ENCODE results near the gene TENT4B.
"Not testable (repeated sequence)": the region's sequence is repeated elsewhere in the genome, so short reads cannot be mapped to it uniquely, and the experiment has no call there.

Gene TENT4B

DNA sequence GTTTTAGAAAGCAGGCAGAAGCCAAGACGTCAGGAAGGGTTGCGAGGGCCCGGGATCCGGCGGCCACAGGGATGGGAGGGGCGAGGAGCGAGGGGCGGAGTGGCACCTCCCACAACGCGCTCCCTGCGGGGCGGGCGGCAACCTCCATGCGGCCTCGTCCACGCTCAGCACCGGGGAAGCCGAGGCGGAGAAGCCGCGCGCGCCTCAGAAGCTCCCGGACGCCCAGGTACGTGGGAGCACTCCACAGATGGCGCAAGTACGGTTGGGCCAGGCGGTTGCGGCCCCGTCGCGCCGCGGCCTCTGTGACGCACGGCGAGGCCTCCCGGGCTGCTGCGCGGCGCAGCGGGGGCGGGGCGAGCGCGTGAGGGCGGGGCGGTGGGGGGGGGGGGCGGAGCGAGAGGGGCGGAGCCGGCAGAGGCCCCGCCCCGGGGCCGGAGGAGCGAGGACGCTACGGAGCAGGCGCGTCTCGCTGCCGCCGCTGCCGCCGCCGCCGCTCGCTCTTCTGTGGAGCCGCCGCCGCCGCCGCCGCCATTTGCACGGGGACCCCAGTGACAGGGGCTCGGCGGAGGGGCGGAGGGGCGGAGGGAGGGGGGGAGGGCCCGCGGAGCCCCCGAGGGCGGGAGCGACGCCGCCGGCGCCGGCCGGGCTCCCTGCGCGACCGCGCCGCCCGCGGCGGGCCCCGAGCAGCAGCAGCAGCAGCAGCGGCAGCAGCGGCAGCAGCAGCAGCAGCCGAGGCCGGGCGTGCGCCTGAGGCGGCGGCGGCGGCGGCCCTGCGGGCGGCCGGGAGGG is at the start of gene TENT4B:
Gene TENT4B, plus strand, starts transcription at position 500 of the 789 bp plus-strand sequence. CDS start 316 bp downstream, outside the sequence.
- DNase-seq (ENCODE audit: low read depth): peak; percentile 65

DNA sequence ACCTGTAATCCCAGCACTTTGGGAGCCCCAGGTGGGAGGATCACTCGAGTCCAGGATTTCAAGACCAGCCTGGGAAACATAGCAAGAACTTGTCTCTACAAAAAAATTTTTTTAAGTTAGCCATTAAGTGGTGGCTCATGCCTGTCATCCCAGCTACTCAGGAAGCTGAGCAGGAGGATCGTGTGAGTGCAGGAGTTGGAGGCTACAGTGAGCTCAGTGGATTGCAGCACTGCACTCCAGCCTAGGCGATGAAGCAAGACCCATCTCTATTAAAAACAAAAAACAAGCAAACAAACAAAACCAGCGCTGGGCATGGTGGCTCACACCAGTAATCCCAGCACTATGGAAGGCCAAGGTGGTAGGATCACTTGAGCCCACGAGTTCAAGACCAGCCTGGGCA is 49.3 kb upstream of the TENT4B start:
- no peak for DNase-seq (ENCODE audit: low read depth)

DNA sequence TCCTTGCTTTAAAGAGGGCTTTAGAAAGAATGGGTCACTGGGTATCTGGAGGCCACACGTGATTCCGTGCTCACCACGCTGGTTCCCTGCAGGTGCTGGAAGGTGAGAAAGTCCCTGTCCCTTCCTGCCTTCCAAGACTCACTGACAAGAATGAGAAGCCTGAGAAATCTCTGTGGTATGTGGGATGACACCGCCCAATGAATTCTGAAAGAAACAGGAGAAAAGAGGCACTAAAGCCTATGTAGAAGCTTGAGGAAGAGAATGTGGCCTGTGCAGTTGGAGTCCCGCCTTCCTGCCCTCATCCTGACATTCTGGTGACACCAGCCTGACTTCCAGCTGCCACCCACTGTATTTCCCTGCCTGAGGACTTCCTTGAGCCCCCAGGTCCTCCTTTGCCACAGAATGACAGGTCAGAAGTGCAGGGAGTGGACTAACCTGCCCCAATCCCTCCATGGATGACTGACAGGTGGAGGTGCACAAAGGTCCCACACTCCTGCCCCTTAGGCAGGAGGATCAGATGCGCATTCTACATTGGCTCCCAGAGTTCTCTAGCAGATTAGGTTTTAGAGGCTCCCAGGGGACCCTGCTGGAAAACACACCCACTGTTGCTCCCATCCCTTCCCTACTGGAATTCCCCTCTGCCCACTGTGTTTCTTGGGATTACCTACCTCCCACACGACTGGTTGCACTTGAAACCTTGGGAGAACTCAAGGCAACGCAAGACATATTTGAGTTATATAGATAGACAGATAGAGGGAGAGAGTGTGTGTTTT is 38.6 kb upstream of the TENT4B start:
- no peak for DNase-seq (ENCODE audit: low read depth)

DNA sequence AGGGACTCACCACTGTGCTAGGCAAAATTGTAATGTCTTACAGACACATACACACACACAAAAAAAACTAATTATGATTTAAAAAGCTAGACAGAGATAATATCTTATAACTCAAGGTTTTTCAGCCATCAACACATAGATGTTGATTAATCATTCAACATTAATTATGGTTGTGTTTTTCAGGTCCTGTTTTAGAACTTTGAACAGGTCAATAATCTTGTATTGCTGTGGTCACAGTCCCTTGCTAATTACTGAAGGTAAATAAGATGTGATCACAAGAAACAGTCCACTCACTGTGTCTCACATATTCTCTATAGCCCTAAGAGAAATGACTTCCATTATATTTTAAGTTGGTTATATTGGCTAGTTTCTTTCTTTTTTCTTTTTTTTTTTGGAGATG is 32.4 kb upstream of the TENT4B start:
- no peak for DNase-seq (ENCODE audit: low read depth)

DNA sequence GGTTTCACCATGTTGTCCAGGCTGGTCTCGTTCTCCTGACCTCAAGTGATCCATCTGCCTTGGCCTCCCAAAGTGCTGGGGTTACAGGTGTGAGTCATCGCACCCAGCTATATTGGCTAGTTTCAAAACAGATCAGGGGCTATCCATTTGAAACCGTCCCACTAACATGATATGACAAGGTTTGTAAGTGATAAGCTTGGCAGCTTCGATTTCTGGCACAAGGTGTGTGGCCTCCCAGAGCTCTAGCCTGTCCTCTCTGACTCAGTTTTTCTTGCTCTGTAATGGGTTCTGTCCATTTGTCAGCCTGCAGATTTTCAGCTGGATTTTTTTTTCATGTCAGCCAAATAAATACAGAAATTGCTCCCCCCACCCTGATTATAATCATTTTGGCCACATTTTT is 31.8 kb upstream of the TENT4B start:
- DNase-seq (ENCODE audit: low read depth): no peak

DNA sequence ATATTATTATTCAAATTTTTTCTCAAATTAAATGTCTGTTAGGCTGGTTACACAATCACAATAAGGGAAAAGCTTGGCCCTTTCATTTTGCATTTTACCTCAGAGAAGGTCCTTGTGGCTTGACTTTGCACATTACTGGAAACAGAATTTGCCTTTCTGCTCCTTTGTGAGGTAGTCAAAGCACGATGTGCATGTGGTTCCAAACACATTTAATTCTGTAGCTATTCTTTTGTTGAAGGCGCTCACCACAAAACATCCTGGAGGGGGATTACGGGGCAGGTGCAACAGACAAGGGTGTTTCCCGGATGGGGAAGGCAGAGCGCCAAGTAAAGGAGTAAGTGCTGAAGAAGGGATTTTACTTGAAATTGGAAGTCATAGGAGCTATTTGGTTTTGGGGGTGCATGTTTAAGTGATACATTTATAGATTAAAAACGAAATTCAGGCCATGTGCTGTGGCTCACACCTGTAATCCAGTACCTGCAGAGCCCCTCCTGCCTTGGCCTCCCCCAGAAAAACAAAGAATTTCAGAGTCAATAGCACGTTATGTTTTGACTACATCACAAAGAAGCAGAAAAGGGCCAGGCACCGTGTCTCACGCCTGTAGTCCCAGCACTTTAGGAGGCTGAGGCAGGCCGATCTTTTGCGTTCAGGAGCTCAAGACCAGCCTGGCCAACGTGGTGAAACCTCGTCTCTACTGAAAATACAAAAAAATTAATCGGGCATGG is 31.2 kb upstream of the TENT4B start:
- no peak for DNase-seq (ENCODE audit: low read depth)

DNA sequence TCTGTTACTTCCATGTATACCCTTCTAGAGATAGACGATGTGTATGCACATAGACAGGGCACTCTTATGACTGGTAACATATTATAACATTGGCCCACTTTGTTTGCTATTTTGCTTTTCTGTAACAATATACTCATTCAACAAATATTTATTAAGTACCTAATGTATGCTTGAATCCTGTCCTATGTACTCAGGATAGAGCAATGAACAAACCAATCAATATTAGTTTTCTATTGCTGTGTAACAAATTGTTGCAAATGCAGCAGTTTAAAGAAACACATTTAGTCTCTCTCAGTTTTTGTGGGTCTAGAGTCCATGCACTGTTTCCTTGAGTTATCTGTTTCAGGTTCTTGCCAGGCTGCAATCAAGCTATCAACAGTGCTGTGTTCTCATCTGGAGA is 29.7 kb upstream of the TENT4B start:
- no peak for DNase-seq (ENCODE audit: low read depth)

DNA sequence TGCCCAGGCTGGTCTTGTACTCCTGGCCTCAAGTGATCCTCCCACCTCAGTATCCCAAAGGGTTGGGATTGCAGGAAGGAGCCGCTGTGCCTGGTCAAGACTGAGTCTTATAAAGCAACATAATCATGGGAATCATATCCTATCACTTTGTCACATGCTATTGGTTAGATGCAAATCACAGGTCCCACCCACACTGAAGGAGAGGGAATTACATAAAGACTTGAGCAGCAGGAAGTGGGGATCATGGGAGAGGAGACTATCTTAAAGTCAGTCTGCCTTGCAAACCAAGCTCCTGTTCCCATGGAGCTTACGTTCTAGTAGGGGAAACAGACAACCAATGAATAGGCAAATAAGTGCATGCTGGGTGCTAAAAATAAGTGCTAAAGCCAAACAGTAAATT is 28.3 kb upstream of the TENT4B start:
- DNase-seq (ENCODE audit: low read depth): no peak

DNA sequence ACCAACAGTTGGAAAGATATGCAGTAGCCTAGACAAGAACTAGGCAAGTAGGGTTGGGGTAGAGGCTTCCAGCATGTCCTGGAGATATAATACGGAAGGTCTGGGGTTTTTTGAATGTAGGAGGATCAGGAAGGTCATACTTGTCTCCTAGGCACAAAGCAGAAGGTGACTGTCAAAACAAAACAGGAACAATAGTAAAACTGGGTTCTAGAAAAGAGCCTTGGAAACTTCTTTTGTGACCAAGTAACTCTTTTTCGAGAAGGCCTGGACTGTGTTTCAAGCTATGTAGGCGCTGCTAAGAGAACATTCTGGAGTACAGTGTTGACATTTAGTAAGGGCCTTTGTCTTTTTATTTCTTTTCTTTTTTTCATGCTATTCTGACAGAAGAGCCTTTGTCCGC is 26.9 kb upstream of the TENT4B start:
- DNase-seq (ENCODE audit: low read depth): no peak

DNA sequence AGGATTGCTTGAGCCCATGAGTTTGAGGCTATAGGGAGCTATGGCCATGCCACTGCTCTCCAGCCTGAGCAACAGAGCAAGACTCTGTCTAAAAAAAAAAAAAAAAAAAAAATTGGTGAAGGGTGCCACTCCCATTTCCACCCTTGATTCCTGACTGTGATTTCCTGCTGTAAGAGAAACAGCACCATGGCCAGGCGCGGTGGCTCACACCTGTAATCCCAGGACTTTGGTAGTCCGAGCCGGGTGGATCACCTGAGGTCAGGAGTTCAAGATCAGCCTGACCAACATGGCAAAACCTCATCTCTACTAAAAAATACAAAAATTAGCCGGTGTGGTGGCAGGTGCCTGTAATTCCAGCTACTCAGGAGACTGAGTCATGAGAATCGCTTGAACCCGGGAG is 20.5 kb upstream of the TENT4B start:
- not testable (repeated sequence) for DNase-seq (ENCODE audit: low read depth)

DNA sequence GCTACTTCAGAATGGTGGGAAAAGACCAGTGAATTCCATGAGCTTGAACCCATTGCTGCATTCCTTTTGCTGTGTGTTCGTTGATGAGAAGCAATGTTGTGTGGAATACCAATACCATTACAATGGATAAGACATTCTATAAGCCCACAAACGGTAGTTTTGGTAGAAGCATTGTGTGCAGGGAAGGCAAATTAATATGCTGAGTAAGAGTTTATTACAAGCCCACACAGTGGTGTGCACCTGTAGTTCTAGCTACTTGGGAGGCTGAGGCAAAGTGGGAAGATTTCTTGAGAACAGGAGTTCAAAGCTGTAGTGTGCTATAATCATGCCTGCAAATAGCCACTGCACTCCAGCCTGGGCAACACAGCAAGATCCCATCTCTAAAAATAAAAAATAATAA is 19.9 kb upstream of the TENT4B start:
- DNase-seq (ENCODE audit: low read depth): no peak

DNA sequence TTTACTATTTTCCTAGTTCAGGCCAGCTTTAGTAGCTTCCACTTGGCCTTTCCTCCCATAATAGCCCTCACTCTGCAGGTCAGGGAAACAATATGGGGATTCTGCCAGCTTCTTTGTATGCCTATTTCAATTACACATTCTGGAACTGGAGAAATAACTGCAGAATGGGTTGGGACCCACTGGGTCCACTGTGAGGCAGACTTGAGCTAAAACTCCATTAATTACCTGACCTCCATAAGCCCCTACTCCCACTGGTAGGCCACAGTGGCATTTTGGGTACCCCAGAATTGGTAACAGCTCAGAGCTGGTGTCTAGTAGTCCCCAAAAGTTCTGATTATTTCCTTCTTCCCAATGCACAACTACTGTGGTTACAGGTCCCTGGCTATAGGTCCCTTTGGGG is 16.7 kb upstream of the TENT4B start:
- no peak for DNase-seq (ENCODE audit: low read depth)

DNA sequence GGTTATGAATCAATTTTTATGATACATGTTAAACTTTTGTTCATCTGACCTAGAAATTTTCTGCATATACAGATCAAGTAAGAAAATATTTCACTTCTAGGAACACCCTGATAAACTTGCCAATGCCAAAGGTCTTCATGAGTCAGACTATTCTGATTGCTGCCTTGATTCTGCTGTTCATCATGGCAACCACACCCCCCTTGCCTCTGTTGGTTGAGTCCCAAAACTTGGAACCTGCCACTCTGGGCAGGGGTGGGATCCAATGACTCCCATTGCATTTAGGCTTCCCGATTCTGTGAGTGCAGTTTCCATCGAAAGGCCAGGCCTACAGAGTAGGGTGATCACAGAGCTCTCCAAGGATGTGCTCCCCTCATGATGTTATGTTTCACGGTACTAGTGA is 15.8 kb upstream of the TENT4B start:
- no peak for DNase-seq (ENCODE audit: low read depth)

DNA sequence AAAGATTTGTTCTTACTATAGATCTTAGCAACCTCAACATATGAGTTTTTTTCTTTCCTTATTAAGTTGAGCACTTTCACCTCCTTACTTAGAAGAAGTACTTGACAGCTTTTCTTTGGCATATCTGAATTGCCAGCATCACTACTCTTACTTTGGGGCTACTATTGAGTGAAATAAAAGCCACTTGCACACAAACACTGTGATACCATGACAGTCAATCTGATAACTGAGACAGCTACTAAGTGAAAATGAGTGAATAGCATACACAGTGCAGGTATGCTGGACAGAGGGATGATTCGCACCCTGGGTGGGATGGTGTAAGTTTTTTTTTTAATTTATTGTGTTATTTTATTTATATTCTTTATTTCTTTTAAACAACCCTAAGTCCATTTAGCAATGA is 13.5 kb upstream of the TENT4B start:
- no peak for DNase-seq (ENCODE audit: low read depth)

DNA sequence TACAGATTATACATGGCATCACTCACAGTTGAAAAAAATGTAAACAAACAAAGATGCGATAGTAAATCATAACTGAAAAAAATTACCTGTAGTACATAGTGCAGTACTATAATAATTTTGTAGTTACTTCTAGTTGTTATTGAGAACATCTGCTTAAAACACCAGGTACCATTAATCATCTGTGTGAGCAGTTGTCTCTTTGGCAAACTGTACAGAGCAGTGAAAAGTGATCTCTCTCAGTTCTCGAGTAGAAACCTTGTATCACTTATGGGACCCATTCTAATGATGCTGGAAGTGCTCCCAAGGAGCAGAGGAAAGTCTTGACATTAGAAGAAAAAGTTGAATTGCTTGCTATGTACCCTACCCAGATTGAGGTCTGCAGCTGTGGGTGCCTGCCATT is 8.9 kb upstream of the TENT4B start:
- DNase-seq (ENCODE audit: low read depth): no peak

DNA sequence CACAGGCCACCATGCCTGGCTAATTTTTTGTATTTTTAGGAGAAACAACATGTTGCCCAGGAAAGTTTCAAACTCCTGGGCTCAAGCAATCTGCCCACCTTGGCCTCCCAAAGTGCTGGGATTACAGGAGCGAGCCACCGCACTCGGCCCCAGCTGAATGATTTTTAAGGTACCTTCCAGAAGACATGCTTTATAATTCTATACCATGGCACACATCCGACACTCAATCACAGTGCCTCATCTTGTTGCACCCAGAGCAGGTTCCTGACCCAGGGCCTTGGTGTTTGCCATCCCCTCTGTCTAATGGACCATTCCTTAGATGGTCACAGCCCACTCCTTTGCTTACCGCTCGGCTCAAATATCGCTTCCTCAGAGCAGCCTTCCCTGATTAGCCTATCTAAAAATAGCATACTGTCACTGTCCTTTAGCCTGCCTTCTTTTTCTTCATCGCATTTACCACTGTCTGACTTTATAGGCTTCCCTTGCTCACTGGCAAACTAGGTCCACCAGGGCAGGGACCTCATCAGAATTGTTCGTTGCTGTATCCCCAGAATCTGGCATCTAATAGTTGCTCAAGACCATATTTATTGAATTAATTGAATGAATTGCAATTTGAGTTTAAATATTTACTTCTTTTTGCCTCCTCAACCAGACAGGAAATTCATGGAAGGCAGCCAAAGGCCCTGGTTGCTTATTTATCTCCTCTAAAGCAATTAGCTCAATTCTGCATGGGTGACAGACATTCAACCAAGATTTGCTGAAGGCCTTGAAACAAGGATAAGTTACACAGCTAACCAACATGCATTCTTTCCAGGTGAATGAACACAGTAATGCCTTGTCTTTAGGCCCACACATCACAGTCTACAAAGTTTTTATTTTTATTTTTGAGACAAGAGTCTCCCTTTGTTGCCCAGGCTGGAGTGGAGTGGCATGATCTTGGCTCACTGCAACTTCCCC is 6.3 kb upstream of the TENT4B start:
- no peak for DNase-seq (ENCODE audit: low read depth)

DNA sequence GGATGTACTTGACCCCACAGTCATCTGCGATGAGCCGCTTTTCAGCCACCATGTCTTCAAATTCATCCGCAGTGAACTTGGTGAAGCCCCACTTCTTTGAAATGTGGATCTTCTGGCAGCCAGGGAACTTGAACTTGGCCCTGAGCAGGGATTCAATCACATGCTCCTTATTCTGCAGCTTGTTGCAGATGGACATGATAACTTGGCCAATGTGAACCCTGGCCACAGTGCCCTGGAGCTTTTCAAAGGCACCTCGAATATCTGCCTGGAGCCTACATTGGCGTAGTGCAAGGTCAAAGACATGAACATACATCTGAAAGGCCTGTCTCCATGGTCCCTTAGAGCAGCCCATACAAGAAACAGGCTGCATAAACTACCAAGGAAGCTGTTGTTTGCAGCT is 1.8 kb upstream of the TENT4B start:
- no peak for DNase-seq (ENCODE audit: low read depth)

DNA sequence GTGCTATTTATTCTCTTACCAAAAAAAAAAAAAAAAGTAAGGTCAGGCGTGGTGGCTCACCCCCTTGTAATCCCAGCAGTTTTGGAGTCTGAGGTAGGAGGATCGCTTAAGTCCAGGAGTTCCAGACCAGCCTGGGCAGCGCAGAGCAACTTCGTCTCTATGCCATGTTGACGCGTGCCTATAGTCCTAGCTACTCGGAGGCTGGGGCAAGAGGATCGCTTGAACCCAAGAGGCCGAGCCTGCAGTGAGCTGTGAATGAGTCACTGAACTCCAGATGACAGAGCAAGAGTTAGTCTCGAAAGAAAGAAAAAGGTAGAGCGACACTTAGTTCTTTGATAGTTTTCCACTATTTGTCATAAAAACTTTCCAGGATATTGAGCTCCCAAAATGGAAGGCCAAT is 1.4 kb upstream of the TENT4B start:
- DNase-seq (ENCODE audit: low read depth): no peak

DNA sequence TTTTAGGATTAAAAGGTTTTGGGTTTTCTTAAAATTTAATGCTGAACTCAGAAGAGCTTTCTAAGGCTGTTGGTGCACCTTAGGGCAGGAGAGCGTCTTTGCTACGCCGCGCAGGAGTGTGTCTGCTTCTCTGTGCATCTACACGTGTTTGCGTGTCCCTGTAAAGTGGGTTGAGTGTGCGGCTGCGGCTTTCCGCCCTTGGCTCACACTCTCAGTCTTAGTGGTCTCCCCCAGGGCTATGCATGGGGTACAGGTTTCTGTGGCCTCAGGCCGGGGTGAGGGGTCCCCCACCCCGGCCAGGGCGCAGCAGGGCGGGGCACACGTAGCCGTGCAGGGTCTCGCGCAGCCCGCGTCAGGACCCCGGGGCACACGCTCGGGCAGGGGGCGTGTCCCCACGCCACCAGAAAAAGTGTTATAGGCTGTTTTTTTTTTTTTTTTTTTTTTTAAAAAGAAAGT is 727 bp upstream of the TENT4B start:
- no peak for DNase-seq (ENCODE audit: low read depth)

DNA sequence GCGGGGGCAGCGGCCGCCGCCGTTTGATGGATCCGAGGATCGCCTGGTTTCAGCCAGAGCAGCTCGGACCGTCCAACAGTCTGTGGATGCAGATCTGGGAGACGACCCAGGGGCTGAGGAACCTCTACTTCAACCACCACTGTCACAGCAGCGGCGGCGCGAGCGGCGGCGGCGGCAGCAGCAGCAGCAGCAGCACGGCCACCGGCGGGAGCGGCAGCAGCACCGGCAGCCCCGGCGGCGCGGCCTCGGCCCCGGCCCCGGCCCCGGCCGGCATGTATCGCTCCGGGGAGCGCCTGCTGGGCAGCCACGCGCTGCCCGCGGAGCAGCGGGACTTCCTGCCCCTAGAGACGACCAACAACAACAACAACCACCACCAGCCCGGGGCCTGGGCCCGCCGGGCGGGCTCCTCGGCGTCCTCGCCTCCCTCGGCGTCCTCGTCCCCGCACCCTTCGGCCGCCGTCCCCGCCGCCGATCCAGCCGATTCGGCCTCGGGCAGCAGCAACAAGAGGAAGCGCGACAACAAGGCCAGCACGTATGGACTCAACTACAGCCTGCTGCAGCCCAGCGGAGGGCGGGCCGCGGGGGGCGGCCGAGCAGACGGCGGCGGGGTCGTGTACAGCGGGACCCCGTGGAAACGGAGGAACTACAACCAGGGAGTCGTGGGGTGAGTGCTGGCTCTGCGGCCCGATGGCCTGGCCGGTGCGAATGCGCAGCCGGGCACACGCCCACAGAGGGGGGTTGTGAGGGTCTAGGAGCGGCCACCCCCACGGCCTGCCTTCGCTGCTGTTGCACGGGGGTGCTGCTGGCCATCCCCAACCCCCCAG is 702 bp downstream of the TENT4B start:
- DNase-seq (ENCODE audit: low read depth): no peak

All from CMK (cell line).